H1 (cell line): Measurements from ENCODE around the gene PPP1R14B.

Experiments used
- EZH2 ChIP-seq: fragments of 200-600 bp; sonication (generic); IDR thresholded peaks from 2 replicates; pipeline ENCODE4 v1.7.1; 2012; ENCODE audit warnings: low read depth, mild to moderate bottlenecking, moderate library complexity, low read length, inconsistent platforms; ENCODE audit not compliant: severe bottlenecking
- HDAC6 ChIP-seq: IDR thresholded peaks from one replicate; pipeline ENCODE4 v1.7.1; 2012; ENCODE audit warnings: low read depth, mild to moderate bottlenecking, inconsistent platforms, low read length, moderate library complexity
- MAFK ChIP-seq: IDR thresholded peaks from 2 replicates; pipeline ENCODE4 v1.6.1; 2012; ENCODE audit warnings: low read depth, mild to moderate bottlenecking, improper control_type of control experiment, low read length
- MAX ChIP-seq: IDR thresholded peaks from 2 replicates; pipeline ENCODE4 v1.6.1; 2012; ENCODE audit warnings: inconsistent platforms
- POLR2A ChIP-seq, 2 experiments: IDR thresholded peaks; 1 replicate in 1 of 2; 2 replicates in 1 of 2; pipeline ENCODE4 v1.6.1; 2011; ENCODE audit warnings: low read depth in 2 of 2, low read length in 2 of 2, mild to moderate bottlenecking in 2 of 2; ENCODE audit errors: control extremely low read depth in 1 of 2
- POLR2AphosphoS5 ChIP-seq: IDR thresholded peaks from 2 replicates; pipeline ENCODE4 v1.6.1; 2011; ENCODE audit warnings: low read depth, low read length
- RFX5 ChIP-seq: IDR thresholded peaks from 2 replicates; pipeline ENCODE4 v1.6.1; 2011; ENCODE audit warnings: low read depth, low read length, improper control_type of control experiment, borderline replicate concordance
- SRF ChIP-seq: IDR thresholded peaks from 2 replicates; pipeline ENCODE4 v1.6.1; 2011; ENCODE audit warnings: mild to moderate bottlenecking, low read depth, low read length, moderate library complexity
- TAF1 ChIP-seq: IDR thresholded peaks from 2 replicates; pipeline ENCODE4 v1.6.1; 2011; ENCODE audit warnings: mild to moderate bottlenecking, low read depth, low read length
- YY1 ChIP-seq: IDR thresholded peaks from 2 replicates; pipeline ENCODE4 v1.6.1; 2011; ENCODE audit warnings: low read depth, mild to moderate bottlenecking, low read length
- TF ChIP-seq, protein P1 (sequence below), 3 experiments: IDR thresholded peaks; 1 replicate in 2 of 3; 2 replicates in 1 of 3; pipeline versions ENCODE4 v1.5.1 to v1.6.1; 2011; ENCODE audit warnings: low read length in 3 of 3, mild to moderate bottlenecking in 3 of 3, inconsistent platforms in 2 of 3, low read depth in 1 of 3, moderate library complexity in 1 of 3; ENCODE audit not compliant: insufficient read depth in 1 of 3; ENCODE audit errors: control extremely low read depth in 1 of 3

- TF ChIP-seq TAF1 (peak; percentile 61; the same call in 1 of the 2 replicates), MAFK (no peak), POLR2A (IDR thresholded peaks at IDR 0.05; ENCODE audit: control extremely low read depth in 1 of 2, low read depth in 2 of 2, low read length in 2 of 2) (peak in 1 of 2 experiments; percentile 25; a peak in 1 of 3 replicates), SRF (no peak), YY1 (0 out of 2 replicates have a peak, but pooled peaks have one; percentile 30), MAX (no peak), HDAC6 (no peak), RFX5 (no peak), EZH2 (no peak), POLR2AphosphoS5 (no peak)
- TF ChIP-seq, protein P1, sequence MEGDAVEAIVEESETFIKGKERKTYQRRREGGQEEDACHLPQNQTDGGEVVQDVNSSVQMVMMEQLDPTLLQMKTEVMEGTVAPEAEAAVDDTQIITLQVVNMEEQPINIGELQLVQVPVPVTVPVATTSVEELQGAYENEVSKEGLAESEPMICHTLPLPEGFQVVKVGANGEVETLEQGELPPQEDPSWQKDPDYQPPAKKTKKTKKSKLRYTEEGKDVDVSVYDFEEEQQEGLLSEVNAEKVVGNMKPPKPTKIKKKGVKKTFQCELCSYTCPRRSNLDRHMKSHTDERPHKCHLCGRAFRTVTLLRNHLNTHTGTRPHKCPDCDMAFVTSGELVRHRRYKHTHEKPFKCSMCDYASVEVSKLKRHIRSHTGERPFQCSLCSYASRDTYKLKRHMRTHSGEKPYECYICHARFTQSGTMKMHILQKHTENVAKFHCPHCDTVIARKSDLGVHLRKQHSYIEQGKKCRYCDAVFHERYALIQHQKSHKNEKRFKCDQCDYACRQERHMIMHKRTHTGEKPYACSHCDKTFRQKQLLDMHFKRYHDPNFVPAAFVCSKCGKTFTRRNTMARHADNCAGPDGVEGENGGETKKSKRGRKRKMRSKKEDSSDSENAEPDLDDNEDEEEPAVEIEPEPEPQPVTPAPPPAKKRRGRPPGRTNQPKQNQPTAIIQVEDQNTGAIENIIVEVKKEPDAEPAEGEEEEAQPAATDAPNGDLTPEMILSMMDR (IDR thresholded peaks at IDR 0.05; ENCODE audit: control extremely low read depth in 1 of 3, insufficient read depth in 1 of 3, low read depth in 1 of 3, low read length in 3 of 3), result no peak
Measured at GRCh38 chr11:64284048-64284961, 37.6 kb upstream of the PPP1R14B start, which contains the start of gene BAD.
